ENCODE results near the gene PNCK.
"Not testable (repeated sequence)": the region's sequence is repeated elsewhere in the genome, so short reads cannot be mapped to it uniquely, and the experiment has no call there.

The PNCK gene

DNA sequence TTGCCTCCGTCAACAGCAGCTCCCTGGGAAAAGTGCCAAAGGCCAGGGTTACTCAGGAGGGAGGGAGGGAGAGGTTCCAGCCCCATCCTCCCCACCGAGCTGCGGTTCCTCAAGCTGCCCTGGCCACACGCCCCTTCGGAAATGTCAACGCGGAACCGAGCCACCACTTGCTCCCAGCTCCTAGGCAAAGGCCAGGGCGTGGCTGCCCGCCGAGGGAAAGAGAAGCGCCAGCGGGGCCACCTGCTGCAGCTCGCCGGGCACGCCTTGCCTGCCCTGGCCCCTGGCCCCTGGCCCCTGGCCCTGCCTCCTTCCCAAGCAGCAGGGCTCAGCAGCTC, 29.4 kb upstream of the PNCK start:
- no peak for DNase-seq (ENCODE audit: low read depth)
- TF ChIP-seq, protein P1, sequence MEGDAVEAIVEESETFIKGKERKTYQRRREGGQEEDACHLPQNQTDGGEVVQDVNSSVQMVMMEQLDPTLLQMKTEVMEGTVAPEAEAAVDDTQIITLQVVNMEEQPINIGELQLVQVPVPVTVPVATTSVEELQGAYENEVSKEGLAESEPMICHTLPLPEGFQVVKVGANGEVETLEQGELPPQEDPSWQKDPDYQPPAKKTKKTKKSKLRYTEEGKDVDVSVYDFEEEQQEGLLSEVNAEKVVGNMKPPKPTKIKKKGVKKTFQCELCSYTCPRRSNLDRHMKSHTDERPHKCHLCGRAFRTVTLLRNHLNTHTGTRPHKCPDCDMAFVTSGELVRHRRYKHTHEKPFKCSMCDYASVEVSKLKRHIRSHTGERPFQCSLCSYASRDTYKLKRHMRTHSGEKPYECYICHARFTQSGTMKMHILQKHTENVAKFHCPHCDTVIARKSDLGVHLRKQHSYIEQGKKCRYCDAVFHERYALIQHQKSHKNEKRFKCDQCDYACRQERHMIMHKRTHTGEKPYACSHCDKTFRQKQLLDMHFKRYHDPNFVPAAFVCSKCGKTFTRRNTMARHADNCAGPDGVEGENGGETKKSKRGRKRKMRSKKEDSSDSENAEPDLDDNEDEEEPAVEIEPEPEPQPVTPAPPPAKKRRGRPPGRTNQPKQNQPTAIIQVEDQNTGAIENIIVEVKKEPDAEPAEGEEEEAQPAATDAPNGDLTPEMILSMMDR (IDR thresholded peaks at IDR 0.05; ENCODE audit: insufficient read depth, low read depth, low read length, missing control alignments) = no peak

DNA sequence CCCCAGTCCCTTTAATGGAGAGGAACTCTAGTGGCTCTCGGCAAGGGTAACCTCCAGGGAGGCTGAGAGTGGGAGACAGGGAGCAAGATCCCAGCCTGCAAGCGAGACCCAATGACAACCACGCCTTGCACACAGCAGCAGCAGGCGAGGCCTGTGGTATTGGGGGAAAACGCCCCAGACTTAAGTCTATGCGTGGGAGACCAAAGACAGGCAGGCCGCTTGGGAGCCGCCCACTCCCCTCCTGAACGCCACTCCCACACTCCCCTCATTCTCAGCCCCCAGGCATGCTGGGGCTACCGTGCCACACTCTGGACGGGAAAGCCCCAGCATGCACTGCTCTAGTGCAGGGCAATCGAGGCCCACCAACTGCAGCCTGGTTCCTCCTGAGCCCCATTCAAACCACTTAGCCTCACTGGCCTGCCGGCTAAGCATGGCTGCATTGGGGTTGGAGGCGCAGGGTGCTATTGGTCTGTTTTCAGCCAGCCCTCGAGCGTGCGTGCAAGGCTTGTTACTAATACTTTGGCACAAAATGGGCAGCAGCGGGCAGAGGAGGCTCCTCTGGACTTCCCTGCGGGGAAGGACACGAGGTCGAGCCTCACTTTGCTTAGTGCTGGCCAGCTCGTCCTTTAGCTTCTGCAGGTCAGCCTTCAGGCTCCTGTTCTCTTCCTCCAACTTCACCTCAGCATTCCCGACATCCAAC, 28.9 kb upstream of the PNCK start:
- TF ChIP-seq, protein P1 (IDR thresholded peaks at IDR 0.05; ENCODE audit: insufficient read depth, low read depth, low read length, missing control alignments) = no peak
- no peak overlapping the region for H3K4me3 ChIP-seq (ENCODE audit: low read depth, low read length)
- DNase-seq (ENCODE audit: low read depth) = no peak

More for the DNA sequence above, 29.4 kb upstream of the PNCK start:
- no peak overlapping the region for H3K4me3 ChIP-seq (ENCODE audit: low read depth, low read length)

DNA sequence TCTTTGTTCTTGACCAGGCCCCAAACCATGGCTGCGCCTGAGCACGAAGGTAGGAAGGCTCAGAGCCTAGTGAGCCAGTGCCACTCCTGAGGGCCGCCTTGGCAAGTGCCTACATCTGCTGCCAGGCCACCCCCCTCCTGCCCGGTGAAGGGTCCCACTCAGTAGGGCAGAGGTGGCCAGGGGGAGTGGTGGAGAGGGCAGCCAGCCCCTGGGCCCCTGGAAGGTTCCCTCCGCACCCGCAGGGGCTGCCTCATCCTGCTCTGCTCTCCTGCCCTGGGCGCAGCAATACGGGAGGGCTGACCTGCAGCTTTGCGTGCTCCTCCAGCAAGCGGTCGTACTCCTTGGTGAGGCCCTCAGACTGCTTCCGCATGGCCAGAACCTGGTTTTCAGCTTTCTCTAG, 28.1 kb upstream of the PNCK start:
- TF ChIP-seq, protein P1 (IDR thresholded peaks at IDR 0.05; ENCODE audit: insufficient read depth, low read depth, low read length, missing control alignments) = no peak
- no peak for DNase-seq (ENCODE audit: low read depth)
- H3K4me3 ChIP-seq (ENCODE audit: low read depth, low read length) = no peak overlapping the region

DNA sequence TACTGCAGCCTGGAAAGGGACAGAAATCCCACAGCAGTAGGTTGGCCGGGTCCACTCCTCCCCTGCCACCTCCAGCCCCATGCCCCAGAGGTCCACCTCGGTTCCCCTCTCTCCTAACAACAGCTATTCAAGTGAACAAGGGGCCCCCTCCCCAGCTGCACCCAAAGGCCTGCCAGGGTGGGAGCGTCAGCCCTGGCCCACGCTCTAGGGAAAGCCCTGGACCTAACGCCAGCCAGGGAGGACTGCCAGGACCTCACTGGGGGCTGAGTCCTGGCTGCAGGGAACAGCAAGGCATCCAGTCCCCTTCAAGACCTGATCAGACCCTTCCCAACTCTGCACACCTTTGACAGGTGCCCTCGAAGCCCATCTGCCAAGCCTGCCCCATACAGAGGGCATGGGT, 27.4 kb upstream of the PNCK start:
- no peak for DNase-seq (ENCODE audit: low read depth)
- TF ChIP-seq, protein P1 (IDR thresholded peaks at IDR 0.05; ENCODE audit: insufficient read depth, low read depth, low read length, missing control alignments) = no peak
- H3K4me3 ChIP-seq (ENCODE audit: low read depth, low read length) = no peak overlapping the region

DNA sequence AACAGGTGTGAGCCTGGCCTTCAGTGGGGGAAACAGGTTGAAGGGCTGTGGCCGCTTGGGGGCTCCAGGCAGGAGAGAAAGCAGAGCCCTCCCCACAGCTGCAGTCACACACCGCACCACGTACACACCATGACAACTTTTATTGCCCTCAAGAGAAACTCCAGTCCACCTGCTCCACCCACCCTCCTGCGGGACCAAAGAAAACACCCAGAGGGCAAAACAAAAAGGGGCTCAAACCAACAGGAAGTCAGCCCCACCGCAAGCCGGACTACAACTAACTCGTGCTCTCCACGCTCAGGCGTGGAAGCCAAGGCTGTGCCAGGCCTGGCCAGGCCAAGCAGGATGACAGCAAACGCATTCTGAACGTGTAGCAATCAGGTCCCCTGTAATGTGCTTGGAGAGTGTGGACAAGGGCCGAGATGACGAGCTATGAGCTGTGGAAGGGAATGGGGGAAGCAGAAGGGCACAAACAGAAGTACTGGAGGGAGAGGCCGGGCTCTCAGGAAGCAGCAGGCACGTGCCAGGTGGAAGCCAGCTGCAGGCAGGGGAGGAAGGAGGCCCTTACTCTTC, 26.8 kb upstream of the PNCK start:
- TF ChIP-seq, protein P1 (IDR thresholded peaks at IDR 0.05; ENCODE audit: insufficient read depth, low read depth, low read length, missing control alignments) = no peak
- DNase-seq (ENCODE audit: low read depth) = no peak

DNA sequence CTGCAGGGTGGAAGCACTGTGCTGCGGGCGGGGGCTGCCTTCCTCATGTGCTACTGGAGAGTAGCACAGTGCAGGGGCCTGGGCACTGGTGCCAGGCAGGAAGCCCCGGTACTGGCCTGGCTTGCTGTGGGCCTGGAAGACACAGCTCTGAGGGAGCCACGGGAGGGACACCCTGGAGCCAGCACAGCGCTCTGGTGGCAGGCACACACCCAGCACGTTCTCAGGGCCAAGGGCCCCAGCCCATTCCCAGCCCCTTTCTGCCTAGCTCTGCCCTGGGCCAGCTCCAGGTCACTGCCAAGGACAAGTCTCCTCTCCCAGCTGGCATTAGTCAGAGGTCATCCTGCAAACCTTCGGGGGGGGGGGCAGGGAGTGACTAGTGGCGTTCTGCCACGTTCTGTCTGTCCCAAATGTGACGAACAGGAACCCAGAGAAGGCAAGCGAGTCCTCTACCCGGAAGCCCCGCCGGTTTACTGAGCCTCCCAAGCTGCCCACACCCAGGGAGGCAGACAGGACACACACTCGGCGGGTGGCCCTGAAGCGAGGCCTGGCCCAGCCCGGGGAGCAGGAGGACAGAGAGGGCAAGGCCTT, 26.3 kb upstream of the PNCK start:
- not testable (repeated sequence) for H3K4me3 ChIP-seq (ENCODE audit: low read depth, low read length); DNase-seq (ENCODE audit: low read depth)

More for the DNA sequence above, 26.8 kb upstream of the PNCK start:
- no peak overlapping the region for H3K4me3 ChIP-seq (ENCODE audit: low read depth, low read length)

DNA sequence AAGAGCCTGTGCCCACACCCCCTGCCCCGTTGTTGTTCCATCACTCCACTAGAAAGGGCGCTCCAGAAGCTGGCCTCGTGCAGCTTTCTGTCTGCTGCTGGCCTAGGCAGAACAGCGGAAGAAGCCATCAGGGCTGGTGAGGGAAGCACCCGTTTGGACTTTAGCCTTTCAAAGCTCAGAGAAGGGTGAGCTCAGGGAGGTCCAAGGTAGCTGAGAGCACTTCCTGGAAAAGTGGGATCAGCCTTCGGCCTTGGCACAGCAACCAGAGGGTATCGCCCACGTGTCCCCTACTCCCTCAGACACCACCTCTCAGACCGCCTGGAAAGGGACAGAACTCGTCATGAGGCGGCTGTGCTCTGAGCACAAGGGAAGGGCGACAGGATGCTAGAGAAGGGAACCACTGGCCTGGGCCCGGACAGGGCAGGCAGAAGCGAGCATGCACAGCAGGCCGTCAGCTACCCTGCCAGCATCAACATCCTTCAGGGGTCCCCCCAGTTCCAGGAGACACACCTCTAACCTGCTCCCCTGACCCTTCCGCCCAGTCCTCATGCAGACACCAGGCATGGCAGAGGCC, 25.7 kb upstream of the PNCK start:
- not testable (repeated sequence) for DNase-seq (ENCODE audit: low read depth); H3K4me3 ChIP-seq (ENCODE audit: low read depth, low read length)
